IMR-90 (cell line): Measurements from ENCODE around the gene ILRUN. TPM values are rescaled to one million over a fixed set of nuclear protein-coding genes. Genes with fewer than 3 reads are reported as not detected.

Experiments
- ATAC-seq: fragments of 200-7000 bp; cut with Tn5 transposase; 2 replicates; pipeline ENCODE4 v1.9.1; 2020; ENCODE audit warnings: low read depth, mild to moderate bottlenecking, moderate library complexity
- BruUV-seq: library from RNA; stranded (reverse); fragments of 400-500 nt; replicated peaks from 2 replicates; lab custom pipeline; 2021; lab: Mats Ljungman, UMichigan
- CTCF ChIA-PET: fragments of 300-600 bp; formaldehyde crosslinking; extraction: SDS; loops from one replicate; lab custom pipeline; 2021; ENCODE audit warnings: antibody characterized with exemption; lab: Yijun Ruan, JAX
- POLR2A ChIA-PET: fragments of 300-600 bp; sonication (Branson Sonifier 250); formaldehyde crosslinking; loops from one replicate; lab custom pipeline; 2022; ENCODE audit warnings: antibody characterized with exemption; ENCODE audit not compliant: unreplicated experiment; lab: Charles Lee
- DNase-seq: peaks from one replicate; pipeline ENCODE4 v3.0.0; 2013
- H2AFZ ChIP-seq: replicated peaks from 2 replicates; pipeline ENCODE3; 2013; ENCODE audit warnings: low read length, mild to moderate bottlenecking; ENCODE audit not compliant: poor library complexity
- H2AK5ac ChIP-seq: 2 replicates; pipeline ENCODE4 v1.6.1; 2013; ENCODE audit warnings: low read depth, low read length, inconsistent platforms
- H2AK9ac ChIP-seq: replicated peaks from 2 replicates; pipeline ENCODE3; 2013; ENCODE audit warnings: mild to moderate bottlenecking, low read depth, low read length, moderate library complexity; ENCODE audit not compliant: poor library complexity
- H2BK120ac ChIP-seq: 2 replicates; pipeline ENCODE4 v1.6.1; 2013; ENCODE audit warnings: low read depth, low read length, inconsistent platforms
- H2BK15ac ChIP-seq: 3 replicates; pipeline ENCODE4 v1.6.1; 2013; ENCODE audit warnings: low read depth, low read length, inconsistent platforms
- H2BK20ac ChIP-seq: 2 replicates; pipeline ENCODE4 v1.6.1; 2013; ENCODE audit warnings: low read depth, mild to moderate bottlenecking, inconsistent platforms, low read length, moderate library complexity
- H2BK5ac ChIP-seq: 2 replicates; pipeline ENCODE4 v1.6.1; 2013; ENCODE audit warnings: mild to moderate bottlenecking, low read depth, low read length, inconsistent platforms; ENCODE audit not compliant: poor library complexity, severe bottlenecking
- H3K14ac ChIP-seq: replicated peaks from 2 replicates; pipeline ENCODE4 v1.6.1; 2013; ENCODE audit warnings: low read depth, low read length, inconsistent platforms
- H3K18ac ChIP-seq: 2 replicates; pipeline ENCODE4 v1.6.1; 2013; ENCODE audit warnings: low read depth, low read length, control low read depth
- H3K23ac ChIP-seq: 2 replicates; pipeline ENCODE4 v1.6.1; 2013; ENCODE audit warnings: low read depth, low read length, inconsistent platforms
- H3K27ac ChIP-seq: 2 replicates; pipeline ENCODE4 v1.5.1; 2013; ENCODE audit warnings: mild to moderate bottlenecking, control low read depth, low read length; ENCODE audit not compliant: insufficient read depth
- H3K27me3 ChIP-seq: 2 replicates; pipeline ENCODE4 v1.6.1; 2013; ENCODE audit warnings: low read length; ENCODE audit not compliant: control insufficient read depth, insufficient read depth
- H3K36me3 ChIP-seq: 2 replicates; pipeline ENCODE4 v1.6.1; 2013; ENCODE audit warnings: low read length, mixed read lengths; ENCODE audit not compliant: control insufficient read depth, insufficient read depth
- H3K4ac ChIP-seq: 2 replicates; pipeline ENCODE4 v1.6.1; 2013; ENCODE audit warnings: low read depth, low read length, inconsistent platforms
- H3K4me1 ChIP-seq: 2 replicates; pipeline ENCODE4 v1.6.1; 2013; ENCODE audit warnings: low read length, mixed read lengths; ENCODE audit not compliant: control insufficient read depth, insufficient read depth
- H3K4me2 ChIP-seq: 2 replicates; pipeline ENCODE4 v1.6.1; 2013; ENCODE audit warnings: low read depth, mild to moderate bottlenecking, control low read depth, low read length, moderate library complexity
- H3K4me3 ChIP-seq: 2 replicates; pipeline ENCODE4 v1.5.1; 2013; ENCODE audit warnings: low read depth, mild to moderate bottlenecking, control low read depth, low read length, moderate library complexity; ENCODE audit not compliant: insufficient read depth
- H3K56ac ChIP-seq: 2 replicates; pipeline ENCODE4 v1.6.1; 2013; ENCODE audit warnings: low read length, inconsistent platforms; ENCODE audit not compliant: insufficient read depth; ENCODE audit errors: extremely low read depth
- H3K79me1 ChIP-seq, 2 experiments: 2 replicates each; pipeline ENCODE4 v1.6.1; 2013; ENCODE audit warnings: low read length in 2 of 2, inconsistent platforms in 1 of 2, low read depth in 1 of 2
- H3K9ac ChIP-seq: 2 replicates; pipeline ENCODE4 v1.6.1; 2013; ENCODE audit warnings: low read depth, low read length, control low read depth
- H3K9me1 ChIP-seq: 2 replicates; pipeline ENCODE4 v1.6.1; 2013; ENCODE audit warnings: low read length, inconsistent platforms; ENCODE audit not compliant: insufficient read depth
- H3K9me3 ChIP-seq: 2 replicates; pipeline ENCODE4 v1.6.1; 2013; ENCODE audit warnings: low read length; ENCODE audit not compliant: control insufficient read depth, insufficient read depth
- H4K20me1 ChIP-seq: 2 replicates; pipeline ENCODE4 v1.6.1; 2013; ENCODE audit warnings: low read length, inconsistent platforms; ENCODE audit not compliant: insufficient read depth
- H4K5ac ChIP-seq: 2 replicates; pipeline ENCODE4 v1.6.1; 2013; ENCODE audit warnings: mild to moderate bottlenecking, low read depth, low read length, control low read depth
- H4K8ac ChIP-seq, 2 experiments: 2 replicates each; pipeline ENCODE4 v1.6.1; 2013; ENCODE audit warnings: low read depth in 2 of 2, low read length in 2 of 2, control low read depth in 1 of 2, inconsistent platforms in 1 of 2
- H4K91ac ChIP-seq: 2 replicates; pipeline ENCODE4 v1.6.1; 2013; ENCODE audit warnings: low read depth, low read length, inconsistent platforms; ENCODE audit not compliant: insufficient read depth
- CHD1 ChIP-seq: IDR thresholded peaks from 2 replicates; pipeline ENCODE4 v1.6.1; 2012; ENCODE audit warnings: low read depth, low read length, improper control_type of control experiment
- POLR2A ChIP-seq: IDR thresholded peaks from 2 replicates; pipeline ENCODE4 v1.6.1; 2012; ENCODE audit warnings: mild to moderate bottlenecking, low read depth, low read length
- RAD21 ChIP-seq: IDR thresholded peaks from 2 replicates; pipeline ENCODE4 v1.6.1; 2012; ENCODE audit warnings: low read length, improper control_type of control experiment
- WGBS, 2 experiments: methylation state at CpG; one replicate each; pipeline versions ENCODE4 v1.1.5 to v1.1.7; 2013; ENCODE audit warnings: missing lambda C conversion rate in 2 of 2; ENCODE audit not compliant: insufficient read length in 1 of 2; ENCODE audit errors: extremely low coverage in 2 of 2; 5-methylcytosine and 5-hydroxymethylcytosine counted together
- dilution Hi-C: fragments of 300-500 bp; cut with HindIII; formaldehyde crosslinking; loops from one replicate; pipeline ENCODE4 v1.14.3; 2018; ENCODE audit warnings: low sequenced_read_pairs; ENCODE audit not compliant: unreplicated experiment
- in situ Hi-C: fragments of 300-500 bp; cut with MboI; formaldehyde crosslinking; loops from 3 replicates; pipeline ENCODE4 v1.14.3; 2019; ENCODE audit warnings: low sequenced_read_pairs, inconsistent platforms, mixed read lengths
- intact Hi-C: fragments of 100-400 bp; cut with micrococcal nuclease; formaldehyde crosslinking; loops from 2 replicates; pipeline ENCODE4 v1.10.0; 2022
- polyA plus RNA-seq, 3 experiments: library from polyadenylated mRNA; depleted of rRNA; stranded (reverse); fragments of >200 nt; gene quantifications; 2 replicates each; pipeline ENCODE4 v1.2.3, GENCODE V29; 2012; ENCODE audit warnings: low replicate concordance in 1 of 3
- total RNA-seq: library from RNA; depleted of rRNA; stranded (reverse); fragments of >200 nt; gene quantifications from 2 replicates; pipeline ENCODE4 v1.2.3, GENCODE V29; 2012

ILRUN gene
- total and polyA plus RNA-seq, 2 of the 4 experiments (the other 2 are of a cell fraction), result 25.4 to 29.9 TPM

GRCh38 chr6:34696189-34696738 is 303 bp downstream of the ILRUN start:
- peak overlapping the region; percentile 91 for H3K4ac ChIP-seq
- H4K5ac ChIP-seq, result peak overlapping the region; percentile 47
- H2AK5ac ChIP-seq, result peak overlapping the region; percentile 85
- dilution Hi-C loops, result no loop called here
- intact Hi-C loops, result loop anchor here (2.0 to 5.0 kb wide), 2 partner anchors 61 to 89 kb away; partner anchors contain the start of gene SNRPC
- TF ChIP-seq POLR2A, result peak; percentile 61; the same call in 1 of the 2 replicates
- TF ChIP-seq CHD1, result peak; percentile 51; the same call in 1 of the 2 replicates
- TF ChIP-seq RAD21, result no peak
- peaks cover 17% of the 10 kb centered on the region; the same call in 1 of the 2 replicates for H3K9me1 ChIP-seq
- no TSS peak for BruUV-seq
- peak overlapping the region; percentile 99 for H3K23ac ChIP-seq
- H3K36me3 ChIP-seq, result no peaks in the 10 kb centered on the region
- peak; percentile 21 for DNase-seq
- ATAC-seq, result peak; percentile 64
- peaks cover 44% of the 10 kb centered on the region for H4K20me1 ChIP-seq
- no peak overlapping the region for H2BK20ac ChIP-seq
- H3K79me1 ChIP-seq, result peaks cover 11 to 52% of the 10 kb centered on the region in 2 experiments; a peak in 3 of 4 replicates
- H2BK120ac ChIP-seq, result peak overlapping the region; percentile 59
- WGBS, 2 experiments, result 0% methylated on average over 4 of the region's 41 CpGs; no CpG with 5 or more reads in 1 of the 2 experiments
- peak overlapping the region; percentile 86 for H4K91ac ChIP-seq
- peak overlapping the region; percentile 89 for H3K56ac ChIP-seq
- H3K4me1 ChIP-seq, result peaks cover 4% of the 10 kb centered on the region; the same call in 1 of the 2 replicates
- peak overlapping the region; percentile 100 for H2AK9ac ChIP-seq
- peak overlapping the region; percentile 98 for H3K14ac ChIP-seq
- H2BK5ac ChIP-seq, result peak overlapping the region; percentile 86
- peak overlapping the region; percentile 77 to 91; a peak in 2 of 4 replicates for H4K8ac ChIP-seq
- H3K27ac ChIP-seq, result peak overlapping the region; percentile 95
- H2AFZ ChIP-seq, result peak overlapping the region; percentile 92
- H3K9me3 ChIP-seq, result no peaks in the 10 kb centered on the region
- H3K9ac ChIP-seq, result peak overlapping the region; percentile 89
- no peaks in the 10 kb centered on the region for H3K27me3 ChIP-seq
- H2BK15ac ChIP-seq, result peak overlapping the region; percentile 44; the same call in 1 of the 3 replicates
- H3K4me3 ChIP-seq, result peak overlapping the region; percentile 89
- CTCF ChIA-PET, result interaction anchor here (1.0 kb wide), 1 partner anchor 12 kb away, joined by 3 read pairs; no protein-coding TSS in a partner anchor
- POLR2A ChIA-PET, result interaction anchor here (0.6 to 0.7 kb wide), 4 partner anchors 64 to 1906 kb away, joined by 3 to 12 read pairs (median 6); partner anchors contain the start of gene RPS10
- H3K4me2 ChIP-seq, result peak overlapping the region; percentile 98
- in situ Hi-C loops, result no loop called here
- peak overlapping the region; percentile 59 for H3K18ac ChIP-seq
